ENCODE measurements around the gene PNMA6E.
"Not testable (repeated sequence)": the region's sequence is repeated elsewhere in the genome, so short reads cannot be mapped to it uniquely, and the experiment has no call there.

GRCh38 chrX:153389460-153389768, 11.7 kb downstream of the PNMA6E start:
- TF ChIP-seq ZNF70 (CRISPR knock-in tag; IDR thresholded peaks at IDR 0.05); ZNF565 (CRISPR knock-in tag; conservative IDR thresholded peaks at IDR 0.05; ENCODE audit: low read depth); ZFP30 (CRISPR knock-in tag; IDR thresholded peaks at IDR 0.05); GLIS3 (CRISPR knock-in tag; IDR thresholded peaks at IDR 0.05); CREB5 (CRISPR knock-in tag; IDR thresholded peaks at IDR 0.05; ENCODE audit: low read depth); PATZ1 (CRISPR knock-in tag; IDR thresholded peaks at IDR 0.05; ENCODE audit: borderline replicate concordance); CSDC2 (CRISPR knock-in tag; IDR thresholded peaks at IDR 0.05); ESRRG (CRISPR knock-in tag; IDR thresholded peaks at IDR 0.05); CSRNP3 (CRISPR knock-in tag; IDR thresholded peaks at IDR 0.05); SNAI2 (CRISPR knock-in tag; IDR thresholded peaks at IDR 0.05); TCF4 (CRISPR knock-in tag; IDR thresholded peaks at IDR 0.05; ENCODE audit: borderline replicate concordance); ISL1 (CRISPR knock-in tag; IDR thresholded peaks at IDR 0.05): not testable (repeated sequence)
